HG02571 (cell line): ENCODE measurements around the gene DCLK2.

Experiments used
- ATAC-seq: cut with Tn5 transposase; IDR thresholded peaks from one replicate; pipeline ENCODE4 v1.9.1; 2021; ENCODE audit warnings: mild to moderate bottlenecking, moderate library complexity; ENCODE audit not compliant: unreplicated experiment

DCLK2 gene

GRCh38 chr4:150256841-150257730 is 178.8 kb downstream of the DCLK2 start:
- no peak for ATAC-seq

- ATAC-seq = no peak
These were observed 180.3 kb downstream of the DCLK2 start for GRCh38 chr4:150258569-150258968.

DNA sequence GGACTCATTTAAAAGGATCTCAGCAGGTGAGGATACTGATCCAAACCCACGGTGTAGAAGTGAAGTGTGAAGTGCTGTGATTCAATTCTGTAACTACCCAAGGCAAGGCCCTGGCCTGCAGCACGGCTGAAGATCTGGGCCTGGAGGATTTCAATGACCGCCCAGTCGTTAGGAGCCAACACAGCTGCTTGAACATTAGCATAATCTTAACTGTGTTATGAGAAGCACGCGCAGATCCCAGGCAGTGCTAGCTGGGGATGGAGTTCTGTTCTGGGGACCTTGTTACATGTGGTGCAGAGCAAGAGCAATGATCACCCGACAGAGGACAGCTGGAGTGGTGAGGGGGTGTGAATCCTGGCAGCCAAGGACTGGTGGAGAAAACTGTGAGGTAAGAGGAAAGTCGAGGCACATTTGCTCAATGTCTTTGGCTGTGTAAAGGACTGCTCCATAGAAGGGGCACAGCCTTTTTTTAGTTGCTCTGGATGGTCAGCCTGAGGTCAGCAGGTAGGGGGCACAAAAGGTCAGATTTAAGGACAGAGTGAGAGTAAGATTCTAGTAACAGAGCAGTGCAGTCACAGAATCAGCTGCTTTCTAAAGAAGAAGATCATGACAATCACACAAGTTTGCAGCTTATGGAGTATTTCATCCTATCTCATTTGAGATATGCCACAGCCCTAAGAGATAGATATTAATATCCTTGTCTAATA is 181.8 kb downstream of the DCLK2 start:
- ATAC-seq = no peak

DNA sequence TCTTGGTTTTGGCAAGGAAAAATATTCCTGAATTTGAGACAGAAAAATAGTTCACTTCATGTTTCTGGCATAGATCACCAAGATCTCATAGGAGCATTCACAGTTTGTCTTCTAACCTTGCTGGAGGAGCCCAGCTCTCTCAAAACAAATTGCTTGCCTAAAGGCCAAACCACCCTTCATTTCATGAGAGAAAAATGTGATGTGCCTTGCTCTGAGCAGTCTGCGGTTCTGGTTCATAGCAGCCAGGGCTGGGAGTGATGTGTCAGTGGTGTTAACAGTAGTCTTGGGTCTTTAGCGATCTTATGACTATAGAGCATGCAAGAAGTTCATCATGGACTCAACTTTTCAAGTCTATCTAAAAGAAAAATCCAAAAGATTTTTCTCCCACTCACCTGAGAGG is 183.3 kb downstream of the DCLK2 start:
- ATAC-seq = no peak

DNA sequence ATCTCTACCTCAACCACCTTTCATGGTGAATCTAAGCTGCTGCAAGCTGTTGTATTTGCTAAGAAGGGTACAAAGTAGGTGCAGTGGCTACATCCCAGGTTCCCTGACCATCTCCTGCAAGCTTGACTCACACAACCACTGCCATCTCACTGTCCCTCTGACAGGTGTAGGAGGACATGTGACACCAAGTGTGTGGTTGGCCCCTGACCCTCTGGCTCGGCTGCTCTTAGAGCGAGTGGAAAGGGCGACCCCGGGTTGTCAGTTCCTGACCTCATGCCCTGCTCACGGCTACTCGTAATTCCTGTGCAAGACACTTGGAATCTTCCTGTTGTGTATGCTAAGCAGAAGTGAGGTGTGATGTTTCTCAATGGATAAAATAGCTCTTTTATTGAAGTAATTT is 184.4 kb downstream of the DCLK2 start:
- ATAC-seq = no peak

- ATAC-seq = no peak
These were observed 186.4 kb downstream of the DCLK2 start for GRCh38 chr4:150264595-150265161.

DNA sequence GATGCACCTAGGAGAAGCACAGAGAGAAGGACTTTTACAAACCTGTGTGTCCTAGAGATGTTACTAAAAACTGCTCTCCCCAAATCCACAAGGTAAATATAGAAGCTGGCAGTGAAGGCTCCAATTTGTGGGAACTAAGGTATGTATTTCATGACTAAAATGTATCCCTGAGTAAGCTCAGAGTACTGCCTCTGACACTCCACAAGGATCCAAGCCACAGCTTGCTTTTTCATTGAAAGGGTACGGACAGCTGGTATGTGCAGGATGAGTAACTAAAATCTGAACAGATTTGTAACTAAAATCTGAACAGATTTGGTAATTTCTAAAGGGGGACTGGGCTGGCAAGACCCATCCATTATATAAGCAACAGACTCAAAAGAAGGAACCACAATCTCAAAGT is 187.6 kb downstream of the DCLK2 start:
- no peak for ATAC-seq

DNA sequence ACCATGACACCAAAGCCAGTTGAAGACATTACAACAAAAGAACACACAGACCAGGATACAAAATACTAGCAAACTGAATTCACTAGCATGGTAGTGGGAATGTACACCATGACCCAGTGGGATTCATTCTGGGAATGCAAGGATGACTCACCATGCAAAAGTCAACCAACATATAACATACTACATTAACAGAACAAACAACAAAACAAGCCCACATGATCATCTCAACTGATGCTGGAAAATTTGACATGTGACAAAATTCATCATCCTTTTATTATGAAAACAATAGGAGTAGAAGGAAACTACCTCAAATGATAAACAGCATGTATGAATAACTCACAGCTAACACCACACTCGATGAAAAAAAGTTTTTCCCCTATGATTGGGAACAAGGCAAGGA is 190.2 kb downstream of the DCLK2 start:
- no peak for ATAC-seq

- no peak for ATAC-seq
These were observed 200.0 kb downstream of the DCLK2 start for GRCh38 chr4:150278206-150278605.

DNA sequence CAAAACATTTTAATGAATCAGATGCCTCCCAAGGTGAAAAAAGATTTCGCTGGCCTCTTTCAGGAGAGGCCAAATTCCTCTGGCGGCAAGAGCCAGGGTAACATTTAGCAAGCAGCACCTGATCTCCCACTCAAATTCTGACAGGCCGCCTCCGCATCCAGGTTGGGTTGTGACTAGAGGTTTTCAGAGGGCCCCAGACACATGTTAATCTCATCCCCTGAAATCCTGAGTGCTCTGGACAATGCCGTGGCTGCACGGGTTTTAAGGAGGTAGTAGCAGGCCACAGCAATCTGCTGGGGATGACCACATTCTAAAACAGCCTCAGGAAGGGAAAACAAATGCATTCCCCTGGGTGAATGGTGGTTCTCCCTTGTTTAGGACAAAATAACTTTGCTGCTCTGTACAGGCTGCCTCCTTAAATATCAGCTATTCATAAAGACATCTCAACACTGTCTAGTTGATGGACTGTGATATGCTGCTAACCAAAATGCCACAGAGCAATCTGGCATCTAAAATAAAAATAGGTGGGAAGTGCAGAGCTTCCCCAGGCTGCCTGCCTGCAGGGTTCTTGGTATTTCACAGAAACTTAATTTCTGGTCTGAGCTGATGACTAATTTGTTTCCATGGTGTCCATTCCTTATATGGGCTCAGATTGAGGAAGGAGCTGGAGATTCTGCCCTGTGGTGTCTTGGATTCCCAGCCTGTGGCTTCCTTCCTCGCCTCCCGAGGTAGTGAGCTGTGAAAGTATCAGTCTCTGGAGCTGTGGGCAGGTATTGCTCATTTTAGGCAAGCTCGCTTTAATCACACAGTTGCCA is 202.0 kb downstream of the DCLK2 start:
- no peak for ATAC-seq

- no peak for ATAC-seq
These were observed 202.7 kb downstream of the DCLK2 start for GRCh38 chr4:150280975-150281374.

DNA sequence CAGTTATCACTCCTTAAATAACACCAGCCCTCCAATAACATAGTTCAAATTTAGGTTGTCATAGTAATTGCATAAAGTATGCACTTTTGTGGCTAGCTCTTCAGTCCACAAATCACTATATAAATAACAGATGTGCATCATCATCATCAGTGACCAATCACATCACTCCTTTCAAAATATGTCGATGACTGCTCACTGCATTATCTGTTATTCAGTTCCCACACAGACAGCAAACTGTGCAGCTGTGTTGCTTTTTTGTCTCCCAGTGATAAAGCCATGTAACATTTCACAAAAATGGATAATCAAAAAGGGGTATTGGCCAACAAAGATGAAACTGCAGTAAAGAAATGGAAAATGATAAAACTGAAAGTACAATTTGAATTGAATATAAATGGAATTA is 205.4 kb downstream of the DCLK2 start:
- ATAC-seq = no peak

DNA sequence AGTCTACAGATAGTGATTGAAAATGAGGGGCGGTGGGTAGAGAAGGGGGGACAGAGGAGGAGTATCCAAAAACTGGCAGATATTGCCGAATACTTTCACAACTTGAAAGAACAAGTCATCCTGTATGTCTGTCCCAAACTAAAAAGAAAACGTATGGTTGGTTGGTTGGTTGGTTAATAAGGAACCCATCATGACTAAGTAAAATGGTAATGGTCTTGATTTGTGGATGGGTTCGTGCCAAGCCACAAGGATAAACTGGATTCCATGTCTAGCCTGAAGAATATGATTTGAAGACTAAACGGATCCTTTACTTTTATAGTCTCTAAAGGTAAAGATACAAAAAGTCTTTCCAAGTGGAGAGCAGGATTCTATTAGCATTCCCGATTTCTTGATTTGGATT is 208.4 kb downstream of the DCLK2 start:
- no peak for ATAC-seq

DNA sequence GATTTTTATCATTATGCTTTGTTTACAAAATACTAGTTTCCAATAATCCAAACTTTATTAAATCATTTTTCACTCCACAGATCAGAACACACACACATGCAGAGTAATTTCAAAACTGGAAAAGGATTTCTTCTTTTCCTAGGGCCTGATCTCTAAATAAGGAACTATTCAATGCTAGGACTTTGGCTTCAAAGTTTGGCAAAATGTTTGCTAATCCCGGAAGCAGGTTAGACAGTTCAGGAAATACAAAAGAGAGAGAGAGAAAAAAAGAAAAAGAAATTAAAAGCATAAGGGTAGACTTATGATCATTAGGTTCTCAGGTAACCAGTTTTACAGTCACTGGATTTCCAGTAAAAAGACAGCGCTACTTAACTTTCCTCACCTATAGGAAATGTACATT is 211.0 kb downstream of the DCLK2 start:
- ATAC-seq = no peak

- no peak for ATAC-seq
These were observed 211.6 kb downstream of the DCLK2 start for GRCh38 chr4:150289881-150290280.

DNA sequence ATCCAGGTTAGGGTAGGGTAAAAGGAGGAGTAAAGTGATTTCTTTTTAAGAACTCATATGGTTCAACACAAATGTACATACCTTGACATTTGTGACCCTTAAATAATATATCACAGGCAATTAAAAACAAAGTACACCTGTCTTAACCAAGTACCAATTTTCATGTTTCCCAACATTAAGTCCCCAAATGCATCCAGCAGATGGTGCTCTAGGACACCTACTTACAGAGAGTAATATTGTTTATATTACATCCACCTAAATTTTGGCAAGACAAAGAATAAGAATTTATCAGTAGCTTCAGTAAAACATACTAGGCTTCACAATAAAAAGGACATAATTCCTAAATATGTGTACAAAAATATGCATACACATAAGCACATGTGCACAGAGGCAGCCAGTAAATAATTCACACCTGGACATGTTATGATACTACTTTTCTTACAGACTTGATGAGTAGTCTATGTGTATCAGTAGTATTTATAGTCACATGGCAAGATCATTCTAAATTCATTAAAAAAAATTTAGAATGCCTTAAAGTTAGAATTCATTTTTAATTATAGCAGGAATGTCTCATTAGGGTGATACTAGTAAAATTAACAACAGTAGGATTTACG is 219.7 kb downstream of the DCLK2 start:
- no peak for ATAC-seq

DNA sequence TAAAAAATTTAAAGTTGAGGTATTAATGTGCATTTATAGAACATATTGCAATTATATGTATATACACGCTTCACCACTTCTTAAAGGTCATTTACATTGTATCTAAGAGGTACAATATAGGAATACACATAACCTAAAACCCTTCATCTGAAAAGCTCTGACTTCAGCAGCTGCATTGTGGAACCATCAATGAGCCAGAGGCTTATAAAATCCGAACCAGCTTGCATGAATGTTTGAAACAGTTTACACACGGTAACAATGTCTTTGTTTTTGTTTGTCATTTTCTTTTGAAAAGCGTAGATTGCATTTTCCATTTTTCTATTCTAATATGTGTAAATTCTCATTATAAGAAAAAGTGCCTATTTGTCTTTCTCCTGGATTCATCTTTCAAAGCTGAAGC is 221.6 kb downstream of the DCLK2 start:
- ATAC-seq = no peak

DNA sequence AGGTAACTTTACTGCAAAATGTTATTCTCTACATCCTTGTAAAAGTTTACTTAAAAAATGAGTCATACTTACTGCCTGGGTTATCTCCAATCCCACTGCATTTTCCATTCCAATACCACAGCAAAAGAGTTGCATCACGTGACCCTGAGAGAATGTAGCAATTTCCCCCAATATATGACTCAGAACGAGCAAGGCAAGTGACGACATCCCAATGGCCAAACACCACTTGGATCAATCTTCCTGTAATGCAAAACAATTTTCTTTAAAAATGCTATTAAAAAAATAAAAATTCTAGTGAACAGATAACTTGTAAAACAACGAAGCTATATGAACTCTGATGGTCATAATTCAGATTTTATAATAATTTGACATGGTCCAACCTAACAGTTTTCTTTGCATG is 224.3 kb downstream of the DCLK2 start:
- ATAC-seq = no peak

GRCh38 chr4:150305995-150306394 is 227.8 kb downstream of the DCLK2 start:
- no peak for ATAC-seq

DNA sequence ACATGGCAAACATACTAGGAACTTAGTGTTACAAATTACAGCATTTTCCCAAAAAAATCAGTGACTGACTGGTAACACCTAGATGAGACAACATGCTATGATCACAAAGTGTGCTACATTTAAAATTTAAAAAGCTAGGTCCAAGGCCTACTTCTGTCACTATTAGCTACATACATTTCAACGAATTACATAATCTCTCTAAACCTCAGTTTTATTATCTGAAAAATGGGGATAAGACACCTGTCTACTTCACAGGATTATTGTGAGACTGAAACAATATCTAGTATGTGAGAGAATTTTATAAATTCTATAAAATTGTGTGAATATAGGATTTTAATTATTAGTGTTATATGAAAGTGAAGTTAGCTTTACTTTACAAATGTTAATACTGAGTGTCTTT is 228.5 kb downstream of the DCLK2 start:
- ATAC-seq = no peak
